Measurements from ENCODE around the gene CTIF.

The CTIF gene

GRCh38 chr18:48659188-48660009 lies 120.6 kb downstream of the CTIF start:
- Histone ChIP-seq H3K36me3 (ENCODE audit: control insufficient read depth in 2 of 2, insufficient read depth in 2 of 2, low read length in 2 of 2) (no peaks in the 10 kb centered on the region), H3K27me3 (ENCODE audit: control insufficient read depth in 1 of 2, insufficient read depth in 2 of 2, low read length in 2 of 2) (no peaks in the 10 kb centered on the region), H3K9ac (ENCODE audit: low read length in 2 of 2) (no peak overlapping the region), H3K9me3 (ENCODE audit: control insufficient read depth in 2 of 2, low read length in 2 of 2) (no peaks in the 10 kb centered on the region), H3K4me3 (ENCODE audit: low read length in 2 of 2) (no peak overlapping the region), H3K4me1 (ENCODE audit: control insufficient read depth, insufficient read depth, low read length) (peaks cover 13% of the 10 kb centered on the region), H3K27ac (ENCODE audit: low read length) (no peak overlapping the region)

DNA sequence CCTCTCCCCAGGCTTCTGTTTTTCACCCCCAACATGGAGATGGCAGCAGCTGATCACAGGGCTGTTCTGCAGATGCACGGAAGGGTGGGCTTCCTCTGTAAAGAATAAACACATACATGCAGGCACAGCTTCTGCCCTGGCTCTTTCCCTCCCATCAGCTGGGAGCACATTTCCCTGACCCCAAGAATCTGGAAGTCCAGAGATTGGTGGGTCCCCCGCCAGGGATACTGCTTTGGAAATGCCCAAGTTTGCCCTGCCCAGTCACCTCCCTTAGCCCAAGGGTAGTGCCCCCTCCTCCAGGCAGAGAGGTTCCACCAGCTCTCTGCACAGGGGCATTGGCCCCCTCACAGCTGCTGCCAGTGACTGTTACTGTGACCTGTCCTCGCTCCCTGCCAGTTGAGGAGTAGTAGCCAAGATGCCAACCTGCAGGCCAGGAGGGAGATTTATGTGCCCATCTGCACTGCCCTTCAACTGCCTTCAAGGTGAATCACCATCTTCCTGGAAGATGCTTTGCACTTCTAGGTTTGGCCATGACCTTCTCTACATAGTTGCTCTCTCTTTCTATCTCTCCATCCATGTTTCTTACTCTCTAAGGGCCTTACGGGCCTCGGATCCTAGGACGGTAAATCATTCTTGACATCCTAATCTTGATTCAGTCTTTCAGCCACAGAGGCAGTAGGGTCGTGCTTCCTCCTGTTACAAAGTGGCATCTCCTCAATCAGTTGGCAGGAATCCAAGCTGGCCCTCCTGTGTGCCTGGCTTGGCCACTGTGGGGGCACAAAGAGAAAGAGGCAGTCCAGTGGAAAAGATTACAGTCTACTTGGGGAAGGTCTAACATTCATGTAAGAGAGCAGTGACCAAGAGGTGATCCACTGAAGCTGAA lies 121.8 kb downstream of the CTIF start:
- no peak overlapping the region for H3K27ac ChIP-seq (ENCODE audit: low read length)
- no peak overlapping the region for H3K9ac ChIP-seq (ENCODE audit: low read length in 2 of 2)

GRCh38 chr18:48661421-48661820 lies 122.6 kb downstream of the CTIF start:
- no peaks in the 10 kb centered on the region for H3K9me3 ChIP-seq (ENCODE audit: control insufficient read depth in 2 of 2, low read length in 2 of 2)
- H3K4me1 ChIP-seq (ENCODE audit: control insufficient read depth, insufficient read depth, low read length), result peaks cover 12% of the 10 kb centered on the region
- H3K9ac ChIP-seq (ENCODE audit: low read length in 2 of 2), result no peak overlapping the region
- H3K27me3 ChIP-seq (ENCODE audit: control insufficient read depth in 1 of 2, insufficient read depth in 2 of 2, low read length in 2 of 2), result no peaks in the 10 kb centered on the region
- no peak overlapping the region for H3K27ac ChIP-seq (ENCODE audit: low read length)
- no peak overlapping the region for H3K4me3 ChIP-seq (ENCODE audit: low read length in 2 of 2)
- peaks cover 7 to 9% of the 10 kb centered on the region in 2 donors for H3K36me3 ChIP-seq (ENCODE audit: control insufficient read depth in 2 of 2, insufficient read depth in 2 of 2, low read length in 2 of 2)

More for the DNA sequence above, 121.8 kb downstream of the CTIF start:
- H3K36me3 ChIP-seq (ENCODE audit: control insufficient read depth in 2 of 2, insufficient read depth in 2 of 2, low read length in 2 of 2), result peaks cover 0 to 5% of the 10 kb centered on the region in 2 donors
- no peaks in the 10 kb centered on the region for H3K9me3 ChIP-seq (ENCODE audit: control insufficient read depth in 2 of 2, low read length in 2 of 2)
- H3K4me1 ChIP-seq (ENCODE audit: control insufficient read depth, insufficient read depth, low read length), result peaks cover 12% of the 10 kb centered on the region
- no peak overlapping the region for H3K4me3 ChIP-seq (ENCODE audit: low read length in 2 of 2)
- no peaks in the 10 kb centered on the region for H3K27me3 ChIP-seq (ENCODE audit: control insufficient read depth in 1 of 2, insufficient read depth in 2 of 2, low read length in 2 of 2)

GRCh38 chr18:48662011-48662661 lies 123.3 kb downstream of the CTIF start:
- Histone ChIP-seq H3K9ac (ENCODE audit: low read length in 2 of 2) (no peak overlapping the region), H3K9me3 (ENCODE audit: control insufficient read depth in 2 of 2, low read length in 2 of 2) (no peaks in the 10 kb centered on the region), H3K27me3 (ENCODE audit: control insufficient read depth in 1 of 2, insufficient read depth in 2 of 2, low read length in 2 of 2) (no peaks in the 10 kb centered on the region), H3K4me3 (ENCODE audit: low read length in 2 of 2) (no peak overlapping the region), H3K27ac (ENCODE audit: low read length) (no peak overlapping the region), H3K36me3 (ENCODE audit: control insufficient read depth in 2 of 2, insufficient read depth in 2 of 2, low read length in 2 of 2) (peaks cover 9 to 10% of the 10 kb centered on the region in 2 donors), H3K4me1 (ENCODE audit: control insufficient read depth, insufficient read depth, low read length) (peaks cover 12% of the 10 kb centered on the region)

DNA sequence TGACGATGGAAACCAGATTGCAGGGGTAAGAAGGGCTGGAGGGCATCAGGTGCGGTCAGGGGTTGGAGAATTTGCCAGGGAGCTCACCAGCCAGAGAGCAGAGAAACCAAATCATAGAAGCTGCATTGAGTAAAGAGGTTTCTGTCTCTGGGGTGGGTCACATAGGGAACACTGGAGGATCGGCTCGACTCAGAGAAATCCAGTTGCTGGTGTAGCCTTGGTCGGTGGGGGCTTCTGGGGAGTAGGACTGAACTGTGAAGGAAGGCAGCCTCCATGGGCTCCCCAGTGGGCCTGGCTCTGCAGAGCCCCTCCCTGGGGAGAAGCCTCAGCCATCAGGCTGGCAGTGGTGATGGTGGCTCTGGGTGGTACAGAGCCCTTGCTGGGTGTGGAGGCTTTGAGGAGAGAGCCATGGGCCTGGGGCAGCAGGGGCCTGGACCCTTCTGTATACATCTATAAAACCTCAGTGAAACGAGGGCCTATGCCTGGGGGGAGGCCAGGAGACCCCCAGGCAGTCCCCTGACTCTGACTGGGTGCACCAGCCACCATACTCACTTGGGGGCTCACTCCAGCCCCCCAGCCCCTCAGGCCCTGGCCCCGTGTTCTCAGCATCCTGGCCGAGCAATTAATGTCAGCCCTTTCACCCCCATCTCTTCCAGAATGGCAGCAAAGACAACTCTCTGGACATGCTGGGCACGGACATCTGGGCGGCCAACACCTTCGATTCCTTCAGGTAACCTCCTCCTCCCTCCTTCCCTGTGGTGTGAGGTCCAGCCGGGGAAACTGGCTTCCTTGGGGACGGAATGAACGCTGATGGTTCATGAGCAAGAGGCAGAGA lies 124.5 kb downstream of the CTIF start:
- H3K4me1 ChIP-seq (ENCODE audit: control insufficient read depth, insufficient read depth, low read length), result peaks cover 12% of the 10 kb centered on the region
- H3K27ac ChIP-seq (ENCODE audit: low read length), result no peak overlapping the region
- no peaks in the 10 kb centered on the region for H3K27me3 ChIP-seq (ENCODE audit: control insufficient read depth in 1 of 2, insufficient read depth in 2 of 2, low read length in 2 of 2)
- no peak overlapping the region for H3K4me3 ChIP-seq (ENCODE audit: low read length in 2 of 2)
- no peaks in the 10 kb centered on the region for H3K9me3 ChIP-seq (ENCODE audit: control insufficient read depth in 2 of 2, low read length in 2 of 2)
- no peak overlapping the region for H3K9ac ChIP-seq (ENCODE audit: low read length in 2 of 2)
- H3K36me3 ChIP-seq (ENCODE audit: control insufficient read depth in 2 of 2, insufficient read depth in 2 of 2, low read length in 2 of 2), result peaks cover 9 to 14% of the 10 kb centered on the region in 2 donors

DNA sequence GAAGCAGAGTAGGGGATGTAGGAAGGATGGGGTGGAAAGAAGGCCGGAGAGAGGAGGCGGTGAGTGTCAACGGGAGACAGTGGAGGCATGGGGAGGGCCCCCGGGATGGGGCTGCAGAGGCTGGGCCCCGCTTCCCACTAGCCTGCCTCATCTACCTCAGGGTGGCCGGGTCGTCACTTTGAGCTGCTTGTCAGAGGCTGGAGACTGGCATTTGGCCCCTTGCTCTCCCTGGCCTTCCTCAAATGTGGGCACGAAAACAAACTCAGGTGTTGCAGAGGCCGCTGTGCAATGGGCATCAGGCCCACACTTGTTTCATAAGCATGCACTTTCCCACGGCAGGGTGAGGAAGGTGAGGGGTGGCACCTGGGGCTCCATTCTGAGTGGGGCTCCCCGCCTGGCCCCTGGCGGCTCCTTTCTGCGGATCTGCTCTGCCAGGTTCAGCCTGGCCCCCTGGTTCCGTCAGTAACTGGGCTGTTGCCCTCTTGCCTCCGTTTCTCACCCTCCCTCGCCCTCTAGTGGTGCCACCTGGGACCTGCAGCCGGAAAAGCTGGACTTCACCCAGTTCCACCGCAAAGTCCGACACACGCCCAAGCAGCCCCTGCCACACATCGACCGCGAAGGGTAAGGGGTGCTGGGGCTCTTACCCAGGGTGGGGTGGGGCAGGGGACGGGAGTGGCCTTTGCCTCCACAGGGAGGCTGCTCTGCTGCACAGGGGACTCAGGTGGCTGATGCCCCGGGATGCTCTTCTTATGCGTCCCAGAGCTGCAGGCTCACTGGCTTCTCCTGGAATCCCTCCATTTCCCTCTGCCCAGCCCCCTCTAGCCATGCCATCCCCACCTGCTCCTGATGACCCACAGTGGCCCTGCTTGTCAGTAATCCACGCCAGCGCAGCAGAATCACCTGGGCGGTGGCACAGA lies 125.4 kb downstream of the CTIF start:
- Histone ChIP-seq H3K4me3 (ENCODE audit: low read length in 2 of 2) (no peak overlapping the region), H3K4me1 (ENCODE audit: control insufficient read depth, insufficient read depth, low read length) (peaks cover 12% of the 10 kb centered on the region), H3K36me3 (ENCODE audit: control insufficient read depth in 2 of 2, insufficient read depth in 2 of 2, low read length in 2 of 2) (peaks cover 9 to 17% of the 10 kb centered on the region in 2 donors), H3K9me3 (ENCODE audit: control insufficient read depth in 2 of 2, low read length in 2 of 2) (no peaks in the 10 kb centered on the region), H3K27ac (ENCODE audit: low read length) (no peak overlapping the region), H3K27me3 (ENCODE audit: control insufficient read depth in 1 of 2, insufficient read depth in 2 of 2, low read length in 2 of 2) (no peaks in the 10 kb centered on the region), H3K9ac (ENCODE audit: low read length in 2 of 2) (no peak overlapping the region)

DNA sequence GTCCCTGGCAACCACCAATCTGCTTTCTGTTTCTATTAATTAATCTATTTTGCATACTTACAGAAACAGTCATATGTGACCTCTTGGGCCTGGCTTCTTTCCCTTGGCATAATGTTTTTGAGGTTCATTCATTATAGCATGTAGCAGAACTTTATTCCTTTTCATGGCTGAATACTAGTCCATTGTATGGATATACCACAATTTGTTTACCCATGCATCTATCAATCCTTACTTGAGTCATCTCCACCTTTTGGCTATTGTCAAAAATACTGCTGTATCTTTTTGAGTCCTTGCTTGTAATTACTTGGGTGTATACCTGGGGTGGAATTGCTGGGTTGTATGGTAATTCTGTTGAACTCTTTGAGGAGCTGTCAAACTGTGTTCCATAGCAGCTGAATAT lies 126.8 kb downstream of the CTIF start:
- H3K4me3 ChIP-seq (ENCODE audit: low read length in 2 of 2), result no peak overlapping the region
- no peak overlapping the region for H3K27ac ChIP-seq (ENCODE audit: low read length)
- H3K27me3 ChIP-seq (ENCODE audit: control insufficient read depth in 1 of 2, insufficient read depth in 2 of 2, low read length in 2 of 2), result no peaks in the 10 kb centered on the region
- peaks cover 8% of the 10 kb centered on the region for H3K4me1 ChIP-seq (ENCODE audit: control insufficient read depth, insufficient read depth, low read length)
- no peaks in the 10 kb centered on the region for H3K9me3 ChIP-seq (ENCODE audit: control insufficient read depth in 2 of 2, low read length in 2 of 2)
- no peak overlapping the region for H3K9ac ChIP-seq (ENCODE audit: low read length in 2 of 2)
- H3K36me3 ChIP-seq (ENCODE audit: control insufficient read depth in 2 of 2, insufficient read depth in 2 of 2, low read length in 2 of 2), result peaks cover 11 to 21% of the 10 kb centered on the region in 2 donors

DNA sequence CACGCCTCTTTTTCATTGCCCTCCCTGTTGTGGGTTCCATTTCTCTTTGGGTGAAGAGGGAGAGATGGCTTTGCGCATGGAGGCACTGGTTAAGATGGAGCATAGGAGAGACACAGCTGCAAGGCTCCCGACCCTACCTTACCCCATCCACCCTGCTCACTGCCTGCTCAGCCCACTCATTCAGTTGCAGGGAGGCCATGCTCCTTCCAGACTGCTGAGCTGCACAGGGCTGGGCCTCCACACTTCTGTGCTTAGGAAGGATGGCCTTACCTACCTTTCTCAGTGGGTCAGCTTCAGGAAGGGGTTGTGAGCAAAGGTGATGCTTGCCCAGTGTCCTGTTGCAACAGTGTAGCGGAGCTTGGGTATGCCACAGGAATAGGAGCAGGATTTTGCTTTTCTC lies 127.8 kb downstream of the CTIF start:
- H3K9ac ChIP-seq (ENCODE audit: low read length in 2 of 2), result no peak overlapping the region
- H3K9me3 ChIP-seq (ENCODE audit: control insufficient read depth in 2 of 2, low read length in 2 of 2), result peaks cover 0 to 5% of the 10 kb centered on the region in 2 donors
- H3K27ac ChIP-seq (ENCODE audit: low read length), result no peak overlapping the region
- no peaks in the 10 kb centered on the region for H3K27me3 ChIP-seq (ENCODE audit: control insufficient read depth in 1 of 2, insufficient read depth in 2 of 2, low read length in 2 of 2)
- no peak overlapping the region for H3K4me3 ChIP-seq (ENCODE audit: low read length in 2 of 2)
- H3K4me1 ChIP-seq (ENCODE audit: control insufficient read depth, insufficient read depth, low read length), result peaks cover 7% of the 10 kb centered on the region
- H3K36me3 ChIP-seq (ENCODE audit: control insufficient read depth in 2 of 2, insufficient read depth in 2 of 2, low read length in 2 of 2), result peaks cover 21 to 30% of the 10 kb centered on the region in 2 donors

Data from stomach smooth muscle (tissue), 2 donors.